Tibial artery (tissue), 4 donors: ENCODE measurements around the gene PRXL2A.

Experiments
- DNase-seq, 2 donors: peaks; one replicate each; pipeline ENCODE4 v3.0.0-alpha.2; 2019
- H3K27ac ChIP-seq, 2 donors: fragments of 200-600 bp; sonication (generic) in 1 of 2; 1 replicate in 1 of 2; 2 replicates in 1 of 2; pipeline ENCODE4 v1.5.1; 2018 to 2019; ENCODE audit warnings: mild to moderate bottlenecking in 1 of 2
- H3K27me3 ChIP-seq, 2 donors: fragments of 200-600 bp; sonication (generic) in 1 of 2; one replicate each; pipeline versions ENCODE4 v1.5.1 to v1.6.0; 2016 to 2019
- H3K36me3 ChIP-seq, 3 donors: fragments of 200-600 bp; sonication (generic) in 2 of 3; one replicate each; pipeline ENCODE4 v1.5.1; 2016 to 2019; ENCODE audit warnings: mild to moderate bottlenecking in 2 of 3
- H3K4me1 ChIP-seq, 4 donors: fragments of 200-600 bp; sonication (generic) in 2 of 4; 1 replicate in 3 of 4; 2 replicates in 1 of 4; pipeline ENCODE4 v1.5.1; 2016 to 2019
- H3K4me3 ChIP-seq, 2 donors: fragments of 200-600 bp; sonication (generic) in 1 of 2; 1 replicate in 1 of 2; 2 replicates in 1 of 2; pipeline ENCODE4 v1.5.1; 2018 to 2019; ENCODE audit warnings: mild to moderate bottlenecking in 2 of 2
- H3K9me3 ChIP-seq, 3 donors: fragments of 200-600 bp; sonication (generic) in 1 of 3; one replicate each; pipeline ENCODE4 v1.5.1; 2016 to 2019
- intact Hi-C: fragments of 100-400 bp; cut with DNase I; formaldehyde crosslinking; loops from one replicate; pipeline ENCODE4 v1.15.0; 2023; ENCODE audit warnings: low total_unique reads
- TF ChIP-seq, protein P1 (sequence below), 2 experiments: fragments of 200-600 bp in 1 of 2; fragments of 450-650 bp in 1 of 2; IDR thresholded peaks; one replicate each; pipeline ENCODE4 v1.5.1; 2017 to 2019; ENCODE audit warnings: antibody characterized with exemption in 2 of 2, mild to moderate bottlenecking in 1 of 2, moderate library complexity in 1 of 2

Gene PRXL2A

DNA sequence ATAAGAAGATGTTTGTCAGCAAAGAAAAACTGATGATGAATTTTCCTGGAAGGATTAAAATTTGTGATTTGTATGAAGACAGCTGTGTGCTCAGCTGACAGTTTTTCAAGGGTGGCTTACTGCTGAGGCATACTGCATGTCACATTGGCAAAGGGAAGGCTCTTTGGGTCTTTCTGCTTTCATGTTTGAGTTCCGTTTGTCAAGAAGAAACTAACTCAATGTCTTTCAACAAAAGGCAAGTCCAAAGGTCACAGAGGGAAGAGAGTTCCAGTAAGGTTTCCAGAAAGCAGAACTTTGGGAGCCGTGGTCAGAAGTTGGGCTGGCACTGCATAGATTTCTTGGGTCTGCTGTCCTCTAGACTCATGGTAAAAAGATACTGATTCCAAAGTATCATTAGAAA is 34.8 kb upstream of the PRXL2A start:
- no peaks in the 10 kb centered on the region for H3K4me1 ChIP-seq
- no peaks in the 10 kb centered on the region for H3K36me3 ChIP-seq
- H3K27me3 ChIP-seq = no peaks in the 10 kb centered on the region
- H3K9me3 ChIP-seq = no peaks in the 10 kb centered on the region
- no peak overlapping the region for H3K4me3 ChIP-seq
- intact Hi-C loops = no loop called here
- no peak for DNase-seq
- TF ChIP-seq, protein P1, sequence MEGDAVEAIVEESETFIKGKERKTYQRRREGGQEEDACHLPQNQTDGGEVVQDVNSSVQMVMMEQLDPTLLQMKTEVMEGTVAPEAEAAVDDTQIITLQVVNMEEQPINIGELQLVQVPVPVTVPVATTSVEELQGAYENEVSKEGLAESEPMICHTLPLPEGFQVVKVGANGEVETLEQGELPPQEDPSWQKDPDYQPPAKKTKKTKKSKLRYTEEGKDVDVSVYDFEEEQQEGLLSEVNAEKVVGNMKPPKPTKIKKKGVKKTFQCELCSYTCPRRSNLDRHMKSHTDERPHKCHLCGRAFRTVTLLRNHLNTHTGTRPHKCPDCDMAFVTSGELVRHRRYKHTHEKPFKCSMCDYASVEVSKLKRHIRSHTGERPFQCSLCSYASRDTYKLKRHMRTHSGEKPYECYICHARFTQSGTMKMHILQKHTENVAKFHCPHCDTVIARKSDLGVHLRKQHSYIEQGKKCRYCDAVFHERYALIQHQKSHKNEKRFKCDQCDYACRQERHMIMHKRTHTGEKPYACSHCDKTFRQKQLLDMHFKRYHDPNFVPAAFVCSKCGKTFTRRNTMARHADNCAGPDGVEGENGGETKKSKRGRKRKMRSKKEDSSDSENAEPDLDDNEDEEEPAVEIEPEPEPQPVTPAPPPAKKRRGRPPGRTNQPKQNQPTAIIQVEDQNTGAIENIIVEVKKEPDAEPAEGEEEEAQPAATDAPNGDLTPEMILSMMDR (IDR thresholded peaks at IDR 0.05) = no peak
- H3K27ac ChIP-seq = no peak overlapping the region

DNA sequence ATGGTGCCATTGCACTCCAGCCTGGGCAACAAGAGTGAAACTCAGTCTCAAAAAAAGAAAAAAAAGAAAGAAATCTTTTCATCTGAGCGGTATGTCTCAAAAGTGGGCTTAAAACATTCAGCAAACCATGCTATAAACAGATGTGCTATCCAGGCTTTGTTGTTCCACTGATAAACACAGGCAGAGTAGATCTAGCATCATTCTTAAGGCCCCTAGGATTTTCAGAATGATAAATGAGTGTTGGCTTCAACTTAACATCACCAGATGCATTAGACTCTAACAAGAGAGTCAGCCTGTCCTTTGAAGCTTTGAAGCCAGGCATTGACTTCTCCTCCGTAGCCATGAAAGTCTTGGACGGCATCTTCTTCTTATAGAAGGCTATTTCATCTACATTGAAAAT is 28.6 kb upstream of the PRXL2A start:
- TF ChIP-seq, protein P1 (IDR thresholded peaks at IDR 0.05) = no peak
- Histone ChIP-seq H3K4me3 (no peak overlapping the region), H3K36me3 (no peaks in the 10 kb centered on the region), H3K4me1 (no peaks in the 10 kb centered on the region), H3K9me3 (no peaks in the 10 kb centered on the region), H3K27me3 (no peaks in the 10 kb centered on the region), H3K27ac (no peak overlapping the region)
- no peak for DNase-seq
- intact Hi-C loops = loop anchor here (5.0 kb wide), 1 partner anchor 128 kb away; no protein-coding TSS in a partner anchor

DNA sequence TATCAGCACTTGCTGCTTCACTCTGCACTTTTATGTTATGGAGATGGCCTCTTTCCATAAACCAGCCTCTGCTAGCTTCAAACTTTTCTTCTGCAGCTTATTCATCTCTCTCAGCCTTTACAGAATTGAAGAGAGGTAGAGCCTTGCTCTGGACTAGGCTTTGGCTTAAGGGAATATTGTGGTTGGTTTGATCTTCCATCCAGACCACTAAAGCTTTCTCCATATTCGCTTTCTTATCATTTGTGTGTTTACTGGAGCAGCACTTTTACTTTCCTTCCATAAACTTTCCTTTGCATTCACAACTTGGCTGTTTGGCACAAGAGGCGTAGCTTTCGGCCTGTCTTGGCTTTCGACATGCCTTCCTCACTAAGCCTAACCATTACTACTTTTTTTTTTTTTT is 28.2 kb upstream of the PRXL2A start:
- no peak for DNase-seq
- no peak overlapping the region for H3K4me3 ChIP-seq
- no peaks in the 10 kb centered on the region for H3K36me3 ChIP-seq
- TF ChIP-seq, protein P1 (IDR thresholded peaks at IDR 0.05) = no peak
- intact Hi-C loops = loop anchor here (5.0 kb wide), 1 partner anchor 127 kb away; no protein-coding TSS in a partner anchor
- H3K27me3 ChIP-seq = no peaks in the 10 kb centered on the region
- H3K4me1 ChIP-seq = no peaks in the 10 kb centered on the region
- no peaks in the 10 kb centered on the region for H3K9me3 ChIP-seq
- no peak overlapping the region for H3K27ac ChIP-seq

DNA sequence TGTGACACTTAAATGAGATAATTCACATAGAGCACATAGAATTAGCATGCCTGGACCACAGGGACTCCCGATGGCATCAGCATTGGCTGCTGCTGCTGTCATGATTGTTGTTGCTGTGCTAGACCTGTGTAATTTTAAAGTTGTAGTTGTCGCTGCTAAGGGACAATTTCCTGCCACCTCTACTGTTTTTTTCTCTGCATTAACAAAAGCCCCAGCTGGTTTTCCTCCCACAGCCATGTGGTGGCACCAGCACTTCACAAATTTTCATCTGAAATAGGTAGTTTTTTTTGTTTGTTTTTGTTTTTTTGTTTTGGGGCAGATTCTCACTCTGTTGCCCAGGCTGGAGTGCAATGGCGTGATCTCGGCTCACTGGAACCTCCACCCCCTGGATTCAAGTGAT is 25.4 kb upstream of the PRXL2A start:
- peaks cover 0 to 22% (median 6%) of the 10 kb centered on the region in 4 donors for H3K4me1 ChIP-seq
- no peaks in the 10 kb centered on the region for H3K27me3 ChIP-seq
- TF ChIP-seq, protein P1 (IDR thresholded peaks at IDR 0.05) = peak; percentile 34 to 38
- no peak for DNase-seq
- H3K36me3 ChIP-seq = no peaks in the 10 kb centered on the region
- H3K4me3 ChIP-seq = no peak overlapping the region
- H3K9me3 ChIP-seq = no peaks in the 10 kb centered on the region
- no peak overlapping the region for H3K27ac ChIP-seq
- intact Hi-C loops = loop anchor here (5.0 kb wide), 1 partner anchor 124 kb away; no protein-coding TSS in a partner anchor

DNA sequence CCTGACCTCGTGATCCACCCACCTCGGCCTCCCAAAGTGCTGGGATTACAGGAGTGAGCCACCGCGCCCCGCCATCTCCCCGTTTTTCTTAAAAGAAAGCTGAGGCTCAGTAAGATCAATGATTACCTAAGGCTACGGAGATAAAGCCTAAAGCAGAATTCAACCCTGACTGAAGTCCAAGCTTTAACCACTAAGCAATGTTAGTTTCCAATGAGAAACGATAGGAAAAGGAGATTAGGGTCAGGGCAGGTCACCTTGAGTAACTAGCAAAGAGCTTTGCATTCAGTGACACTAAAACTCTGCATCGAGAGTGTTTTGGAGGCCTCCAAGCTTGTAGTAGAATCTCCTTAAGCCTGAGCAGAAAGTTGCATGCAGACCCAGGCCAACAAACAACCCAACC is 17.6 kb upstream of the PRXL2A start:
- Histone ChIP-seq H3K27ac (no peak overlapping the region), H3K4me1 (peaks cover 0 to 30% (median 10%) of the 10 kb centered on the region in 4 donors), H3K9me3 (no peaks in the 10 kb centered on the region), H3K4me3 (no peak overlapping the region), H3K27me3 (peaks cover 0 to 5% of the 10 kb centered on the region in 2 donors), H3K36me3 (no peaks in the 10 kb centered on the region)
- intact Hi-C loops = no loop called here
- no peak for DNase-seq
- TF ChIP-seq, protein P1 (IDR thresholded peaks at IDR 0.05) = no peak

DNA sequence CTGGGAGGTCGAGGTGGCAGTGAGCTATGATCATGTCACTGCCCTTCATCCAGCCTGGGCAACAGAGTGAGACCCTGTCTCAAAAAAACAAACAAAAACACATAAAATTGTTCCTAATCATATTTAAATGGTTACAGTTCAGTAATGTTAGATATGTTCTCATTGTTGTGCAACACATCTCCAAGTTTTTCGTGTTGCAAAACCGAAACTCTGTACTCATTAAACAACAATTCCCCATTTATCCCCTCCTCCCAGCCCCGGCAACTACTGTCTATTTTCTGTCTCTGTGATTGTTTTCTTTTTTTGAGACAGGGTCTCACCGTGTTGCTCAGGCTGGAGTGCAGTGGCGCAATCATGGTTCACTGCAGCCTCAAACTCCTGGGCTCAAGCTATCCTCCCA is 16.1 kb upstream of the PRXL2A start:
- Histone ChIP-seq H3K4me3 (no peak overlapping the region), H3K36me3 (no peaks in the 10 kb centered on the region), H3K4me1 (peaks cover 0 to 16% (median 3%) of the 10 kb centered on the region in 4 donors), H3K9me3 (no peaks in the 10 kb centered on the region), H3K27me3 (peaks cover 0 to 15% of the 10 kb centered on the region in 2 donors), H3K27ac (no peak overlapping the region)
- TF ChIP-seq, protein P1 (IDR thresholded peaks at IDR 0.05) = no peak
- DNase-seq = no peak
- intact Hi-C loops = no loop called here
